IPS-18a (cell line): ENCODE measurements around the gene CTNNA1.

ENCODE experiments used
- H3K27ac ChIP-seq: one replicate; pipeline ENCODE4 v1.5.1; 2013; ENCODE audit warnings: low read length
- H3K27me3 ChIP-seq: one replicate; pipeline ENCODE4 v1.6.1; 2013; ENCODE audit warnings: mild to moderate bottlenecking, low read length; ENCODE audit not compliant: control insufficient read depth, insufficient read depth
- H3K36me3 ChIP-seq: one replicate; pipeline ENCODE4 v1.6.1; 2013; ENCODE audit warnings: low read depth, low read length; ENCODE audit not compliant: control insufficient read depth
- H3K4me1 ChIP-seq: one replicate; pipeline ENCODE4 v1.6.1; 2013; ENCODE audit warnings: low read depth, low read length; ENCODE audit not compliant: control insufficient read depth
- H3K4me3 ChIP-seq: one replicate; pipeline ENCODE4 v1.5.1; 2013; ENCODE audit warnings: low read length
- H3K9ac ChIP-seq: one replicate; pipeline ENCODE4 v1.6.1; 2013; ENCODE audit warnings: mild to moderate bottlenecking, low read length, moderate library complexity
- H3K9me3 ChIP-seq: one replicate; pipeline ENCODE4 v1.6.1; 2013; ENCODE audit warnings: low read depth, low read length; ENCODE audit not compliant: control insufficient read depth

Gene CTNNA1

DNA sequence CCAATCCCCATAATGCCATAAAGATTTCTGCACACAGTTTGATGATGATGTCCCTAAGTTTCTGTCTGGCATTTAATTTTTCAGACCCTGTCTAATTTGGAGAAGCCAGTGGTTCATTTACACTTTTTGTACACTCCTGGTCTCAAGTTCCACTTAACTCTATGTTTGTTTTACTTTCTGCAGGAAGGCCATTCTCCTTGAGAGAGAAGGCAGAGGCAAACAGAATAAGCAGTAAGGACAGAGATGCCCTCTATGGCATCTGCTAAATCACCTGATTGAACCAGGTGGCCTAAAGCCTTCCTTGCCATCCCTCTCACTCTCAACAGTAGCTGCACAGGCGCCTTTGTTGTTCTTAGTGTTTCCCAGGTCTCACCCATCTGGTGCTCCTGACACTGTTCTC is 208.0 kb downstream of the CTNNA1 start:
- Histone ChIP-seq H3K9ac (no peak overlapping the region), H3K27me3 (no peaks in the 10 kb centered on the region), H3K4me1 (peaks cover 35% of the 10 kb centered on the region), H3K9me3 (no peaks in the 10 kb centered on the region), H3K36me3 (no peaks in the 10 kb centered on the region), H3K4me3 (no peak overlapping the region), H3K27ac (no peak overlapping the region)

DNA sequence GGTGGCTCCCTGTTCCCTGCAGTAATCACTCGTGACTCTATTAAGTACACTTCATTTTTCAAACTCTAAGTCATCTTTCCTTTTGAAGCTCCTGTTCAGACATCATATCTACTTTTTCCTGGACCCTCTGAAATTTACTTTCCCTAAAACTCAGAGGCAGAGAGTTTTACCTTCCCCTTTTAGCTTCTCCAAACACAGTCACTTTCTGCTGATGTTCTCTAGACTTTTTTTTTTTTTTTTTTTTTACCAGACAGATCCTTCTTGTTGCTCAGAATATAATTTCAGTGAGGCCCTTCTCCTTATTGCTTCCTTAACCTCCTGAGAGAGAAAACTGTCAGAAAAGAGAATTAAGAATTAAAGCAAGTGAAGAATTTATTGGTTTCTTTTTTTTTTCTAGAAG is 208.5 kb downstream of the CTNNA1 start:
- Histone ChIP-seq H3K9ac (no peak overlapping the region), H3K36me3 (no peaks in the 10 kb centered on the region), H3K27ac (no peak overlapping the region), H3K4me1 (peaks cover 35% of the 10 kb centered on the region), H3K27me3 (no peaks in the 10 kb centered on the region), H3K4me3 (no peak overlapping the region), H3K9me3 (no peaks in the 10 kb centered on the region)

DNA sequence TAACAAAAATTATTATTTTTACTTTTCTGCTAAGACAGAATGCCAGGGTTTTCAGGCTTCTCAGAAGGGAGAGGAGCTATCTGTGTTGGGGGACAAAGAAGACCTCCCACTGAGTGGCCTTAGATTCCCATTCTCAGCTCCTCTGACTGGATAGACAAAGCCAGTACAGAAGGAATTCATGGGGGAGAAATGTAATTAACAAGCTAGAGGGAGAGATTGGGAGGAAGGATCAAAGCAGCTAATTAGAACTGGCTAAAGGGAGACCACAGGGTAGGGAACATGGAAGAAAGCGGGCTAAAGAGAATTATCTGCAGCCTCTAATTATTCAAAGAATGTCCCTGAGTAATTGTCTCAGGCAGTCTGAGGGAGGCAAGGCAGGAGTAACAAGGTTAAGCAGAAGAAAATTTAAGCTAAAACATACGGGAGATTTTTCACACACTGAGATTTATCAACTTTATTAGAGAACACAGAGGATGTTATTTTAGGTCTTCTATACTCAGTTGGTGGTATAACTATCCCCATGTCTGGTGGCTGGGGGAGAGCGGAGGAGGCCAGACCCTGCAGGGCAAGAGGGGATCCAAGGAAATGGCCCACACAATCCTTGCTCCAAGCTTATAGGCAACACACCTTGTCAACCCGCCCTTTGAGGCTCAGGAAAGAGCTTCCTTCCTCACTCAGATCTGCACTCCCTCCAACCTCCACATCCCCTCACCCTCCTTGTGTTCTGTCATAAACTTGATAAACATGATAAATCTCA is 209.6 kb downstream of the CTNNA1 start:
- no peak overlapping the region for H3K27ac ChIP-seq
- peaks cover 35% of the 10 kb centered on the region for H3K4me1 ChIP-seq
- no peaks in the 10 kb centered on the region for H3K27me3 ChIP-seq
- peak overlapping the region; percentile 16 for H3K4me3 ChIP-seq
- H3K9me3 ChIP-seq: no peaks in the 10 kb centered on the region
- H3K36me3 ChIP-seq: no peaks in the 10 kb centered on the region
- no peak overlapping the region for H3K9ac ChIP-seq

DNA sequence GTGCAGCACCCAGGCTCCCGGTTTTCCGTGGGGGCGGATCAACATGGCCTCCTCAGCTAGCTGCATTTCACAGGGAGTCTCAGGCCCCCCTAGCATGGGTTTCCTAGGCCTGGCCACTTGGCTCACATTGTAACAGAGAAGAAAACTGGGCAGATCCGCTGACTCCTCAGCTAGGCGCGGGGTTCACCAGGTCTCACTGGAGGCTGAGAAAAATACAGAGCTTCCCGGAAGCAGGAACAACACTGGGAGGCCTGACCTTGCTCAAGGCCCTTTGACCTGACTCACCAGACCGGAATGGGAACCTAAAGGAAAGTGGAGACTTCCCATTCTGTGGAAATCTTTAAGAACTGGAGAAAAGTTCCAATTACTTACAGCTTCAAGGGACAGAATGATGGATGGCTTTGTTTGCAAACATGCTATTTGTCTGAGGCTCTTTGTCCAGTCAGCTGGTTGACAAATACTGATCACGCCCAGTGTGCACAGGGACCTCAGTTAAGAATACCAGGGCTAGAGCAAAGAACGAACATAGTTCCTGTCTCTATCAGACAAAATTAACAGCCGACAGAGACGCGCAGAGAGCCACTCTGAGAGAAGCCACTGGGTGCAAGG is 210.6 kb downstream of the CTNNA1 start:
- Histone ChIP-seq H3K36me3 (no peaks in the 10 kb centered on the region), H3K9ac (no peak overlapping the region)

DNA sequence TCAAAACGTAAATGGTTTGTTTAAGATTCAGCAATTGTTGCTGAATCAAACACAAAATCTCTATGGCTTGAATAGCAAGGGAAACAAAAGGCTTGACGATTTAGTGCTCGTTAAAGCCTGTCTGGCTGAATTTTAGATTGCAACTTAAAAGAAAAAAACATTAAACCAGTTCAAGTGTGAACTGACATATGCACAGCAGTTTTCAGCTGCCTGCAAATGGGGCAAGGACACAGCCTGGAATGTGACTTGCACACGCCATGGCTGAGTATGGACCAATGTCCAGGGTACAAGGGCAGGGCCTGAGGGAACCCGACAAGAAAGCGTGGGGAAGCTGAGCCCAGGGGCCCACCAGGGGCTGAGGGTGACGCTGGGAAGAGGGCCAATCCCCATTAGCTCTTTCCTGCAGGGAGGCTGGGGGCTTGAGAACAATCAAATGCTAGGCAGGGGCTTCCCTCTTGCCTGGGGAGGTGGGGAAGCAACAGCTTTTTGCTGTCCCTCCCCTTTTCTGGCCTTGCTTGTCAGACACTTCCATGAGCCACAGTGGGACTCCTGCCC is 211.5 kb downstream of the CTNNA1 start:
- Histone ChIP-seq H3K4me3 (no peak overlapping the region), H3K36me3 (no peaks in the 10 kb centered on the region), H3K9me3 (no peaks in the 10 kb centered on the region), H3K4me1 (peaks cover 35% of the 10 kb centered on the region), H3K27ac (no peak overlapping the region), H3K9ac (no peak overlapping the region), H3K27me3 (no peaks in the 10 kb centered on the region)

More for the DNA sequence above, 210.6 kb downstream of the CTNNA1 start:
- Histone ChIP-seq H3K9me3 (no peaks in the 10 kb centered on the region), H3K4me3 (no peak overlapping the region), H3K27me3 (no peaks in the 10 kb centered on the region), H3K4me1 (peaks cover 35% of the 10 kb centered on the region), H3K27ac (no peak overlapping the region)

DNA sequence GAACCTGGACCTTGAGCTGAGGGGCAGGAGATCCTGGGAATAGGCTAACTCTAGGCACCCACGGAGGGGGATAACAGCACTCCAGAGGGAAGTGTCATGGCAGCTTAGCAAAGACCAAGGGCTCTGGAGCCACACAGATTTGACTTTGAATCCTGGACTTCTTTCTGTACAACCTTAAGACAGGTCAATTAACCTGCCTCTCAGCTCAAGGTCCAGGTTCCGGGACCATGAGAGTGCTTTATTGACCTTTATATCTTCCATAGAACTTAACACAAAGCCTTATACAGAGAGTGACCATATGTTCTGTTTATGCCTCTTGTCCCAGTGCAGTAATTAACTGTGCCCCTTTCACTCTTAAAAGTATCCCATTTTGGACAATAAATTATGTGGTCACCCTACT is 212.4 kb downstream of the CTNNA1 start:
- no peak overlapping the region for H3K9ac ChIP-seq
- H3K4me3 ChIP-seq: no peak overlapping the region
- no peaks in the 10 kb centered on the region for H3K9me3 ChIP-seq
- peaks cover 35% of the 10 kb centered on the region for H3K4me1 ChIP-seq
- no peaks in the 10 kb centered on the region for H3K36me3 ChIP-seq
- H3K27ac ChIP-seq: no peak overlapping the region
- H3K27me3 ChIP-seq: no peaks in the 10 kb centered on the region

DNA sequence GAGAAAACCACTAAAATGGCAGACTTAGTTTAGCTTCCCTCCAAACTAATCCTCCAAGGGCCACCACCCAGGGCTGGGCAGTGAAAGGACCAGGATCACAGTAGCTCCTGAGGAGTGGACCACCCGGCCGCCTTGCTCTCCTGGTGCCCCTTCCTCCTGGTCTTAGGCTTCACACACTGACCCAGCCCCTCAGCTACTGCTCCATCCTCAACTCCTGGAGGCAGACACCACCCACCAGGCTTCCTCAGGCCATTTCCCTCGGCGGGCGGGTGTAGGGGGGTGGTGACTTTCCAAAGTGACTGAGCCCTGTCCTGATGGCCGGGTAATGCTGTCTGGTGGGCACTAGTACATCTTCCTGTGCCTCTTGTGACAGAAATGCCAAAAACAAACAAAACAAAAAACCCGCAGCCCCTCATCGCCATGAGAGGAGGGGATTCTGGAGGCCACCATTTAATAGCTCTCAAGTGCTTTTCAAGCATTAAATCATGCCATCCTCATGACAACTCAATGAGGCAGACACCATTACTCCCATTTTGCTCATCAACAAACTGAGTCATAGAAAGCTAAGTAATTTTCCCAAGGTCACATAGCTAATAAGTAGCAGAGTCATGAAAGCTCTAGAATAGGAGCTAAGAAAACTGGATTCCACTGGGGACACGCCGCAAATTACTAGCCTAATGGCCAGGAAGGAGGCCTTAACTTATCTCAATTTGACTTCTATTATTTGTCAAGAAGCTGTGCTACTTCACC is 213.2 kb downstream of the CTNNA1 start:
- Histone ChIP-seq H3K27me3 (no peaks in the 10 kb centered on the region), H3K9me3 (no peaks in the 10 kb centered on the region), H3K4me1 (peaks cover 35% of the 10 kb centered on the region), H3K4me3 (no peak overlapping the region), H3K9ac (no peak overlapping the region), H3K27ac (no peak overlapping the region), H3K36me3 (no peaks in the 10 kb centered on the region)

DNA sequence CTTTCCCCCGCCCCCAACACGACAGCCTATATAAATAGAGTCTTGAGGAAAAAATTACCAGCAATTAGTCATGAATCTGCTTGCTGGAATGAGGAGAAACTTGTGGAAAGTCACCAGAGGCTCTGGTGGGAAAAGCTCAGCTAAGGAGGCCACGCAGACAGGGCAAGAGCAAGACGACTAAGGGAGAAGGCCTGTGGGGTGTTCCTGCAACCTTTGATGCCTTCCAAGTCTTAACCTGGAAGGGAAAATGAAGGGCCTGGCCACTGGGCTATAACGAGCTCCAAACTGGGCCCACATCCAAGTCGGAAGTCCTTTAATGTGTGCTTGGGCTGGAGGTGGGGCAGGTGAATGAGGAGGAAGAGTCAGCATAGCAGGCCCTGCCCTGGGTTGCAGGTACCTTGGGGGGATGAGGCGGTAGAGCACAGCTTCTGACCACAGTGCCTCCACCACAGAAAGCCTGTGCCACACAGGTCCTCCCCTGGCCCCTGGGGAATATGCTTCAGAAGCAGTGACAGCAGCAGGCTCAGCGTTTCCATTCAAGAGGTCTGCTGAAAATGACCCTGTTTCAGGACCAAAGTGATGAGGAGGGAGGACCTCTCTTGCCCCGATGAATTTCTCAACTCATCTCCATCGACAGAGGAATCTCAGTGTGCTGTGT is 214.7 kb downstream of the CTNNA1 start:
- H3K4me1 ChIP-seq: peaks cover 24% of the 10 kb centered on the region

DNA sequence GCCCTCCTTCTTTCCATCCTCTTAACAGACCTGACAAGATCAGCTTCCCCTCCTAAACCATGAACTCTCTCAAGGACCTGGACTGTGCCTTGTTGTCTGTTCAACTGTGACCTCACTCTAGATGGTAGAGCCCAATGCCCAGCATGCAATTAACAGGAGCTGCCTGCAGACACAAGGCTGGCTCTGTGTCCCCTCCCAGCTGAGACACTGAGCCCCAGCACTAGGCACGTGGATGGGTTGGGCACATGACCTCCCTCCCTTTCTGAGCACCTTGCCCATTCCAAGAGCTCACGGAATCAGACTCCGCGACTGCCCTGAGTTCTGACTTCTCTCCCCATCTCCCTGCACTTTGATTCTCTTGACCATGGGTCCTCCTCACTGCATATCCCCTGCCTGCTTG is 215.4 kb downstream of the CTNNA1 start:
- H3K36me3 ChIP-seq: no peaks in the 10 kb centered on the region
- H3K27me3 ChIP-seq: no peaks in the 10 kb centered on the region
- no peak overlapping the region for H3K27ac ChIP-seq
- H3K9me3 ChIP-seq: no peaks in the 10 kb centered on the region
- no peak overlapping the region for H3K9ac ChIP-seq
- H3K4me3 ChIP-seq: no peak overlapping the region
- peaks cover 17% of the 10 kb centered on the region for H3K4me1 ChIP-seq

More for the DNA sequence above, 214.7 kb downstream of the CTNNA1 start:
- Histone ChIP-seq H3K9ac (no peak overlapping the region), H3K36me3 (no peaks in the 10 kb centered on the region), H3K27me3 (no peaks in the 10 kb centered on the region), H3K27ac (no peak overlapping the region), H3K4me3 (no peak overlapping the region), H3K9me3 (no peaks in the 10 kb centered on the region)

DNA sequence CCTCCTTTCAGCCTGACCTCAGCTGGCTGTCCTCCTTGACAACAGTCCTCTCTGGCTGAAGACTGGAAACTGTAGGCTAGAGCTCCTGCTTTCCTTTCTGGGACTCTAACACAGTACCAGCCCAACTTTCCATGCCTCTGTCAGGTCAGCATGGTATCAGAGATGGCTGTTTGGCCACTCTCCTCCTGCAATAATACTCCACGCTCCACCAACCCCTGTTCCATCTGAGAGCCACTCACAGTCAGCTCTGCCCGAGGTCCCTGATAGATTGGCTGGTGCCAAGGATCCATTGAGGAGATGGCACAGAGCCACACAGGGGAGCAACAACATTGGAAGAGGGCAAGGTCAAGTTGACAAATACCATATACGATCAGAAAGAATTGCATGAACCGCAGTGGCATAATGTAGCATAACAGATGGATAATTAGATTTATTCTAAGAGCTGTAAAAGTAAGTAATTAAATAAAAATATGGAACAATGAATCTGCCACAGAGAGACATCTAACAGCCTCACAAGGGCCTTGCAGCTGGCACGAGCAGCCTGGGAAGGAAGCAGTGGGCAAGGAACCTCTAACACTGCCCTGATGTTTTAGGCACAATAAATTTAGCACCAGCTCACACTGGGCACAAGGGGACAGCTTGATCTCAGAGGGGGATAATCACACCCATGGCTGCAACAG is 216.2 kb downstream of the CTNNA1 start:
- no peaks in the 10 kb centered on the region for H3K27me3 ChIP-seq
- H3K36me3 ChIP-seq: no peaks in the 10 kb centered on the region
- peaks cover 8% of the 10 kb centered on the region for H3K4me1 ChIP-seq
- H3K9me3 ChIP-seq: no peaks in the 10 kb centered on the region
- no peak overlapping the region for H3K9ac ChIP-seq
- H3K27ac ChIP-seq: no peak overlapping the region
- H3K4me3 ChIP-seq: no peak overlapping the region

DNA sequence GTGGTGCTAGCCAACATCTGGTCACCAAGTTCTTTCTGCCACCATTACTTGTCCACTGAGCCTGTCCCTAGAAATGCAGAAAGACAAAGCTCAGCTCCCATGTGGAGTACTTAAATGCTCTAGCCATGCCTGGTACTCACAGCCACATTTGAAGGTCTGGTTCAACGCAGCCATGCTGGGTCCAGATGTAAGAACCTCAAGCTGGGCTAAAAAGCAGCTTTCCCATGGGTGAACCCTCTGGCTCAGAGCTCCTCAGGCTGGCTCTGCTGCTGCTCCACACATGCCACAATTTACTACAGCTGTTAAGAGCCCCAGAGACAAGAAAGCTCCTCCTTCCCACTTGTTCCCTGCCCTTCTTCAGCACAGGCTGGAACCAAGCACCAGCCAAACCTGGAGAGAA is 219.0 kb downstream of the CTNNA1 start:
- no peaks in the 10 kb centered on the region for H3K27me3 ChIP-seq
- H3K27ac ChIP-seq: no peak overlapping the region
- no peaks in the 10 kb centered on the region for H3K9me3 ChIP-seq
- H3K4me3 ChIP-seq: no peak overlapping the region
- H3K9ac ChIP-seq: no peak overlapping the region
- H3K36me3 ChIP-seq: no peaks in the 10 kb centered on the region
- H3K4me1 ChIP-seq: no peaks in the 10 kb centered on the region
